Fibroblast of the aortic adventitia (primary cell): Measurements from ENCODE around the gene CLVS2. TPM values are rescaled to one million over a fixed set of nuclear protein-coding genes. Genes with fewer than 3 reads are reported as not detected.

ENCODE experiments used
- DNase-seq: peaks from one replicate; pipeline ENCODE4 v3.0.0-alpha.2; 2010; ENCODE audit warnings: low read depth
- H3K4me3 ChIP-seq: 2 replicates; pipeline ENCODE4 v1.5.1; 2011; ENCODE audit warnings: low read depth, mild to moderate bottlenecking, control low read depth, low read length, moderate library complexity
- CTCF ChIP-seq: IDR thresholded peaks from 2 replicates; pipeline ENCODE4 v1.5.1; 2011; ENCODE audit warnings: mild to moderate bottlenecking, low read length, control low read depth, inconsistent platforms; ENCODE audit not compliant: insufficient read depth
- total RNA-seq: library from RNA; depleted of rRNA; stranded (reverse); fragments of >200 nt; gene quantifications from 2 replicates; pipeline ENCODE4 v1.2.3, GENCODE V29; 2012; ENCODE audit warnings: low replicate concordance

The CLVS2 gene
- total RNA-seq, 1 donor = not detected

GRCh38 chr6:123017104-123017682 is 21.2 kb downstream of the CLVS2 start:
- no peak overlapping the region for H3K4me3 ChIP-seq
- no peak for TF ChIP-seq CTCF
- DNase-seq = no peak

DNA sequence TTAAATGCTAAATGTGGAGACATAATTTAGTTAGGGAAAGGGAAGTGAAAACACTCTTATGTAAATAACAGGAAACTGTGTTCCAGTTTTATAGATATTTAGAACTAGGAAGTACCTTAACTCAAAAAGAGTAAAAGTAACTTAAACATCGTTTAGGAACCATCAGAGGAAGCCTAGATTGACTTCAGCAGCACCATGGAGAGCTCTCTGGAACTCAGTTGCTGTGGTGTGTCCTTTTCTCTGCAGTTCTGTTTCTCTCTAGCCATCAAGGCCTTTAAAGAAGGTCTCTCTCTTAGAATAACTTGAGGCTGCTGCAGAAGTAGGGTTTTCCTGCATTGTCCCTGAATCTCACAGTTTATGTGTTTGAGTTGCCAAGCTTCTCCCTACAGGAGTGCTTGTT is 26.9 kb downstream of the CLVS2 start:
- no peak for TF ChIP-seq CTCF
- peak; percentile 2 for DNase-seq
- H3K4me3 ChIP-seq = no peak overlapping the region

GRCh38 chr6:123024976-123025375 is 28.9 kb downstream of the CLVS2 start:
- no peak for TF ChIP-seq CTCF
- H3K4me3 ChIP-seq = no peak overlapping the region
- DNase-seq = no peak

GRCh38 chr6:123027408-123027807 is 31.4 kb downstream of the CLVS2 start:
- no peak for DNase-seq
- no peak overlapping the region for H3K4me3 ChIP-seq
- no peak for TF ChIP-seq CTCF

DNA sequence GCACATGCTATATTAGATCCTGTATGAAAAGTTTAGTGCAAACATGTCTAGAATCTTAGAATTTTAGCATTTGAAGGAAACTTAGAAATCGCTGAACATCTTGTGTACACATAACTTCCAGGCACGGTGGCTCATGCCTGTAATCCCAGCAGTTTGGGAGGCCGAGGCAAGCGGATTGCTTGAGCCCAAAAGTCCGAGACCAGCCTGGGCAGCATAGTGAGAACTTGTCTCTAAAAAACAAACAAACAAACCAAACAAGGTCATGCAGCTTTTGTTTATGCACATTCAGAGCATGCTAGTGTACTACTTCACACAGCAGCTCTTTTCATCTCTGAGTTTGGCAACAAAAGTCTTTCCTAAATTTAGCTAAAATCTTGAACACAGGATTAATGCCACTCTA is 32.2 kb downstream of the CLVS2 start:
- TF ChIP-seq CTCF = no peak
- no peak overlapping the region for H3K4me3 ChIP-seq

DNA sequence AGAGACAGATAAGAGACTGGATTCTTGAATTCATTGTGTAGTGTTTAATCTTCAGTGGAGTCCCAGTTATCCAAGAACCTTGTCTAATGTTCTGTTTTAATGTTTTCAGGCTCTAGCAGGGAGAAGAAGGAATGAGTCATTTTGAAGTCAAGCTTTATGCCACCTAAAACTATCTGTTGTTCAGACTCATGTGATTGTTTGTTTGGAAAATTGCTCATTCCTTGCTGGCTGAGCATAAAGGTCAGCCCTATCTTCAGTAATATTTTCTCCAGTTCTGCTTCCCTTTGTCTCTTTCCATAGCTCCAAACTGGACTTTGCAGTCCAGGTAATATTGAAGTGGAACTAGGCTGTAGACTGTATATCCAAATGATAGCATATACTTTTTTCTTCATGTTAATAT is 34.2 kb downstream of the CLVS2 start:
- no peak for TF ChIP-seq CTCF
- no peak for DNase-seq
- no peak overlapping the region for H3K4me3 ChIP-seq

More for the DNA sequence above, 32.2 kb downstream of the CLVS2 start:
- no peak for DNase-seq

GRCh38 chr6:123036648-123037047 is 40.6 kb downstream of the CLVS2 start:
- H3K4me3 ChIP-seq = no peak overlapping the region
- no peak for TF ChIP-seq CTCF
- DNase-seq = no peak
